GM12872 (cell line): Measurements from ENCODE around the gene FOXG1.

Source experiments
- CTCF ChIP-seq: IDR thresholded peaks from 3 replicates; pipeline ENCODE4 v1.5.1; 2011; ENCODE audit warnings: low read depth, mild to moderate bottlenecking, low read length, moderate library complexity; ENCODE audit not compliant: insufficient read depth

FOXG1 gene

GRCh38 chr14:28813810-28814209, 47.2 kb downstream of the FOXG1 start:
- no peak for TF ChIP-seq CTCF
